ENCODE data around the gene SARM1.

Gene SARM1

GRCh38 chr17:28369684-28370034 lies 1.8 kb upstream of the SARM1 start:
- DNase-seq = no peak

GRCh38 chr17:28370035-28370743 lies 1.3 kb upstream of the SARM1 start, which contains the start of gene VTN:
Gene VTN, minus strand, starts transcription at chr17:28370307. Its CDS starts 104 bp downstream, at chr17:28370203.
- DNase-seq = peak in 2 of 3 experiments; percentile 19 to 38

DNA sequence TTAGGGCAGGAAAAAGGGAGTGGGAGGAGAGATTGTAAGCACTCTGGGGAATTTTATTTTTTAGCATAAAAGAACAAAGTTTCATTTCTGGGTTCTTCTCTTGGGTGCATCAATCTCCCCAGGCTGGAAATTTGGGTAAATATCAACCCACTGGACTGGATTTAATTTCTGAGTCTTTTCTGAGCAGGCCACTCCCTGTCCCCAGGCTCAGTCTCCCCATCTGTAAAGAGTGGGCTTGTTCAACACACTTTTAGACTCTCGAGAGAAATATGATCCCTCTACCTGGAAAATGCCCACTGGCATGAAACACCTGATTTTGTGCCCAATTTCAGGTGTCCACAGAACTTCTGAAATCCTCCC lies 770 bp upstream of the SARM1 start:
- no peak for DNase-seq

- DNase-seq = peak; percentile 39 to 70 (median 42)
These were observed 880 bp downstream of the SARM1 start for GRCh38 chr17:28372203-28372944.

GRCh38 chr17:28372945-28373274 lies 1.4 kb downstream of the SARM1 start:
- DNase-seq = no peak

DNA sequence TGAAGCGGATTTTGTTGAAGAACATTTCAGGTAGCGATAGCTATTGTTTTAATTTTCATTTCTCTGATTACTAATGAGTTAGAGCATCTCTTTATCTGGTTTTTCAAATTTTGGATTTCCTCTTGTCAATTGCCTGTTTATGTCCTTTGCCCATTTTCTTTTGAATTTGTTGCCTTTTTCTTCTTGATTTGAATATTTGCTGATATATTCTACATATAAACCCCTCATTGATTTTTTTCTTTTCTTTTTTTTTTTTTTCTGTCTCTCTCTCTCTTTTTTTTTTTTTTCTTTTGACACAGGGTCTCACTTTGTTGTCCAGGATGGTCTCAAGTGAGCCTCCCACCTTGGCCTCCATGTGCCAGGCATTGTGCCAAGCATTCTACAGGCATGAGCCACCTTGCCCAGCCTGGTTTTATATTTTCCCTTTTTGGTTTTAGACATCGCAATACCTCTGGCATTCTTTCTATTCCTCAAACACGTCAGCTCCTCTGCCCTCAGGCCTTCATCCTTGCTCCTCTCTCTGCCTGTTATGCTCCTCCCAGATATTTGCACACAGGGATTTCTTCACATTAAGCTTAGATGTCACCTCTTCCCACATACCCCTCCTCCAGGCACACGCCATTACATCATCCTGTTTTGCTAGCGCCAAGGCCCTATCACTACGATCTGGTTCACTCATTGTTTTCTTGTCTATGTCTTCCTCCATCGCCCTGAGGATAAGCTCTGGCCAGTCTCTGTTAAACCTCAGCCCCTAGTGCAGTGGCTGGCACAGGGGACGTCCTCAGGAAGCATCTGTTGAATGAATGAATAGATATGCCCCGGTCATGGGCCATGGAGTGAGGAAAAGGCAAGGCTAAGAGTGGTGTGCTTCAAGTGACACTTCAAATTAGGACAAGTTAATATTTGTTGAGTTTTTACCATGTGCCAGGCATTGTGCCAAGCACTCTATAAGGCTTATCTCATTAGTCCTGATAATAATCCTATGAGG lies 8.6 kb downstream of the SARM1 start:
- DNase-seq = no peak

- no peak for DNase-seq
These were observed 9.8 kb downstream of the SARM1 start for GRCh38 chr17:28381141-28381825.

DNA sequence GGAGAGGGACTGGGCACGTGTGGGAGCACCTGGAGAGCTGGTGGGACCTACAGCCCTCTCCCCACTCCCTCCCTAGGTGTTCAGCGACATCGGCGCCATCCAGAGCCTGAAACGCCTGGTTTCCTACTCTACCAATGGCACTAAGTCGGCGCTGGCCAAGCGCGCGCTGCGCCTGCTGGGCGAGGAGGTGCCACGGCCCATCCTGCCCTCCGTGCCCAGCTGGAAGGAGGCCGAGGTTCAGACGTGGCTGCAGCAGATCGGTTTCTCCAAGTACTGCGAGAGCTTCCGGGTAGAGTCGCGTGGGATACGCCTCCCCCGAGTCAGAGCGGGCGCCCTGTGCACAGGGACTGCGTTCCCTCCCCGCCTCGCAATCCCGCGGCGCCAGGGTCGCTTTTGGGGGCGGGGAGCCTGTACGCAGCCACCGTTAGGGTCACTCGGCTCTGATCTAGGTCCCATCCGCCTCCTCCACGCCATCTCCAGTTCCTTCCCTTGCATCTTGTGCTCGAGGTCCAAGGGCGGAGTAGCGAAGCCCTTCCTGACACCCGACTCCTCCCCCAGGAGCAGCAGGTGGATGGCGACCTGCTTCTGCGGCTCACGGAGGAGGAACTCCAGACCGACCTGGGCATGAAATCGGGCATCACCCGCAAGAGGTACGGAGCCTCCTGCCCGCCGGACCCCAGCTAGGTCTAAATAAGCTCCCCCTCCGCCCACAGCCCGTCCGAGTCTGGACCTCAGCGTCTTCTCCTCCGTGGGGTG lies 13.0 kb downstream of the SARM1 start:
- DNase-seq = peak; percentile 82 to 88 (median 86)

DNA sequence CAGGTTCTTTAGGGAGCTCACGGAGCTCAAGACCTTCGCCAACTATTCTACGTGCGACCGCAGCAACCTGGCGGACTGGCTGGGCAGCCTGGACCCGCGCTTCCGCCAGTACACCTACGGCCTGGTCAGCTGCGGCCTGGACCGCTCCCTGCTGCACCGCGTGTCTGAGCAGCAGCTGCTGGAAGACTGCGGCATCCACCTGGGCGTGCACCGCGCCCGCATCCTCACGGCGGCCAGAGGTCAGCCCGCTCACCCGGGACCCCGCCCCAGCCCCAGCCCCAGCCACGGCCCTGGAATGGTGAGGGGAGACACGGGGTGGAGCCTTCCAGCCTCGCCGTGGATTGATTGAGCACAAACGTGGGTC lies 13.5 kb downstream of the SARM1 start:
- peak in 1 of 3 experiments; percentile 73 for DNase-seq

GRCh38 chr17:28385406-28385805 lies 13.9 kb downstream of the SARM1 start:
- peak in 2 of 3 experiments; percentile 32 to 47 for DNase-seq

GRCh38 chr17:28386391-28386790 lies 14.9 kb downstream of the SARM1 start:
- DNase-seq = no peak

DNA sequence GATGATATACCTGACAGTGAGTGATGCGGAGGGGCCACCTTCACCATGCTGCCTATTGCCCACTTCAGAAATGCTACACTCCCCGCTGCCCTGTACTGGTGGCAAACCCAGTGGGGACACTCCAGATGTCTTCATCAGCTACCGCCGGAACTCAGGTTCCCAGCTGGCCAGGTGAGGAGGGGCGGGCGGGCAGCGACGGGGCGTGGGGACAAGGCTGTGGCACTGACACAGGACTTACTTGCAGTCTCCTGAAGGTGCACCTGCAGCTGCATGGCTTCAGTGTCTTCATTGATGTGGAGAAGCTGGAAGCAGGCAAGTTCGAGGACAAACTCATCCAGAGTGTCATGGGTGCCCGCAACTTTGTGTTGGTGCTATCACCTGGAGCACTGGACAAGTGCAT lies 16.6 kb downstream of the SARM1 start:
- DNase-seq = no peak

- DNase-seq = no peak
These were observed 18.6 kb downstream of the SARM1 start for GRCh38 chr17:28390141-28390540.

GRCh38 chr17:28390563-28390962 lies 19.1 kb downstream of the SARM1 start:
- DNase-seq = no peak

- no peak for DNase-seq
These were observed 19.5 kb downstream of the SARM1 start for GRCh38 chr17:28390984-28391383.

DNA sequence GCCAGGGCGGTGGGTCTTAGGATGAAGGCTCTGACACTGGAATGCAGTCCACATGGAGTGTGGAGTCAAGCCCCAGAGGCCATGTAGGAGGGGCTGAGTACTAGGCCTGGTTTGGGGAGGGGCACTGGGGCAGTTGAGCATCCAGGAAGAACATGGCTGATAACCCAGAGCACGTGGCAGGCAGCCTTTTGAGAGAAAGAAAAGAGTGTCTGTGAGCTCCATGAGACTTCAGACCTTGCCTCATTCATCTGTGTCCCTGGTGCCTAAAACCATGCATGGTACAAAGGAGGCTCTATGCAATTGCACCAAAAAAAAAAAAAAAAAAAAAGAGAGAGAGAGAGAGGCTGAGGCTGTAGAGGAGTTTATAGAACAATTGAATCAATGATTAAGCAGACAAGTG lies 19.9 kb downstream of the SARM1 start:
- DNase-seq = no peak

- DNase-seq = no peak
These were observed 21.0 kb downstream of the SARM1 start for GRCh38 chr17:28392491-28392890.

- no peak for DNase-seq
These were observed 23.0 kb downstream of the SARM1 start for GRCh38 chr17:28394337-28395116.

- no peak for DNase-seq
These were observed 23.9 kb downstream of the SARM1 start for GRCh38 chr17:28395426-28395825.

- no peak for DNase-seq
These were observed 24.5 kb downstream of the SARM1 start for GRCh38 chr17:28395968-28396367.

DNA sequence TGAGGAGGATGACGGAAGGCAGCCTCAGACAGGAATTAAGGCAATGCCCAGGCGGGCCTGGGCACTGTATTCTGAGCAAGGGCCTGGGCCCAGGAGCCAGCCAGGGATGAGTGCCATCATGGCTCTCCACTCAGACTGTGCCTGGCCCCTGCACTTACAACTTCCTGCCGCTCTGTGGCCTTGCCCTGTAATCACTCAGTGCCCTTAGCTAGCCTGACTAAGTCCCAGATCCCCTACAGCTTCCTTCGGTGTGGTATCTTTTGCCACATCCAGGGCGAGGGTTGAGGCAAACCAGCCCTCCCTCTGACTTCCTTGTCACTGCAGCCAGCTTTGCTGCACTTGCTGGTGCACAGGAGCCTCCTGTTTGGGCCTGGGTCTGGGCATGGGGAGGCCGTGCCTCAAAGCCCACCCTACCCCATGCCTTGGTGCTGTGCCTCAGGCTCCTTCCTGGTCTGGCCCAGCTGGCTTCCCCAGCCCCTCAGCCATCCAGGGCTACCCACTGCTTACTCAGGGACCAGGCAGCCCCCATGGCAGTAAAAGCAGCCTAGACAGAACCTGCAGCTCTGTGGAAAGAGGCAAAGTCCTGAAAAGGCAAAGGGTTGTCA lies 25.2 kb downstream of the SARM1 start:
- DNase-seq = no peak
